MM.1S (cell line): ENCODE results near the gene POLR3F.

ENCODE experiments used
- EZH2phosphoT487 ChIP-seq: fragments of 300-600 bp; sonication (generic); IDR thresholded peaks from 2 replicates; pipeline ENCODE4 v1.6.1; 2018; ENCODE audit warnings: antibody characterized with exemption, low read length
- TF ChIP-seq, protein P1 (sequence below): fragments of 300-600 bp; sonication (generic); IDR thresholded peaks from 2 replicates; pipeline ENCODE4 v1.5.1; 2016; ENCODE audit warnings: antibody characterized with exemption, low read length, mixed read lengths

DNA sequence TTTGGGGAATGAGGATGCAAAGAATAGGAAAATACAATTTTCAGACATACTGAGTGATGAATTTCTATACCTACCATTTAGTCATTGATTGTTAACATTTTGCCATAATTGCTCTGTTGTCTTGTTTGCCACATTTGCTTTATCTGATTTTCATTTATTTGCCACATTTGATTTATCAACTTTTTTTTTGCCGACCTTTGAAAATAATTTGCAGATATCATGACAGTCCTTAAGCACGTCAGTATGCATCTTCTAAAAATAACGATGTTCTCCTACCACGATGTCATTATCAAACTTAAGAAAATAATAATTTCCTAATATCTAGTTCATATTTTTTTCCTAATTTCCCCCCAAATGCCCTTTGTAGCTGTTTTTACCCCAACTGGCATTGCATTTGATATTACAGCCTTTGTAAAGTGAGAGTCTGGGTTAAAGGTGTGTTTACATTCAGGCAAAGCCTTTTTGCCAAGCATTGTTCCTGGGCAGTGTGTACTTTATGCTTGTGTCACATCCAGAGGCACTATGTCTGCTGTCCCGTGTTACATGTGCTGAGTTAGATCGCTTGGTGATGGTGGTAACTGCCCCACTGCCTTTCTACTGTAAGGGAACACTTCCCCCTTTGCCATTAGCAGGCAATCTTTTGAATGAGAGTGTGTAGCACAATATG is 66.9 kb downstream of the POLR3F start:
- TF ChIP-seq EZH2phosphoT487: no peak
- TF ChIP-seq, protein P1, sequence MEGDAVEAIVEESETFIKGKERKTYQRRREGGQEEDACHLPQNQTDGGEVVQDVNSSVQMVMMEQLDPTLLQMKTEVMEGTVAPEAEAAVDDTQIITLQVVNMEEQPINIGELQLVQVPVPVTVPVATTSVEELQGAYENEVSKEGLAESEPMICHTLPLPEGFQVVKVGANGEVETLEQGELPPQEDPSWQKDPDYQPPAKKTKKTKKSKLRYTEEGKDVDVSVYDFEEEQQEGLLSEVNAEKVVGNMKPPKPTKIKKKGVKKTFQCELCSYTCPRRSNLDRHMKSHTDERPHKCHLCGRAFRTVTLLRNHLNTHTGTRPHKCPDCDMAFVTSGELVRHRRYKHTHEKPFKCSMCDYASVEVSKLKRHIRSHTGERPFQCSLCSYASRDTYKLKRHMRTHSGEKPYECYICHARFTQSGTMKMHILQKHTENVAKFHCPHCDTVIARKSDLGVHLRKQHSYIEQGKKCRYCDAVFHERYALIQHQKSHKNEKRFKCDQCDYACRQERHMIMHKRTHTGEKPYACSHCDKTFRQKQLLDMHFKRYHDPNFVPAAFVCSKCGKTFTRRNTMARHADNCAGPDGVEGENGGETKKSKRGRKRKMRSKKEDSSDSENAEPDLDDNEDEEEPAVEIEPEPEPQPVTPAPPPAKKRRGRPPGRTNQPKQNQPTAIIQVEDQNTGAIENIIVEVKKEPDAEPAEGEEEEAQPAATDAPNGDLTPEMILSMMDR: no peak
